Endothelial cell of umbilical vein (primary cell): Measurements from ENCODE around the gene BORCS6. TPM values are rescaled to one million over a fixed set of nuclear protein-coding genes. Genes with fewer than 3 reads are reported as not detected.
A peak's percentile ranks its signal among the peaks of the same experiment; 100 is the strongest.

Experiments used
- BruUV-seq: library from RNA; stranded (reverse); fragments of 400-500 nt; replicated peaks from 2 replicates; lab custom pipeline; 2021; lab: Mats Ljungman, UMichigan
- CTCF ChIA-PET: fragments of 300-600, 350-600 bp; sonication (Branson Sonifier 250); formaldehyde crosslinking; loops from one replicate; lab custom pipeline; 2021; ENCODE audit warnings: antibody characterized with exemption, inconsistent platforms; lab: Charles Lee
- POLR2A ChIA-PET: fragments of 300-600, 350-600 bp; sonication (Branson Sonifier 250); formaldehyde crosslinking; loops from one replicate; lab custom pipeline; 2021; ENCODE audit warnings: antibody characterized with exemption, inconsistent platforms; lab: Charles Lee
- DNase-seq: peaks from one replicate; pipeline ENCODE4 v3.0.0-alpha.2; 2011; ENCODE audit warnings: low read depth, low spot score
- FAIRE-seq: peaks from 2 replicates; lab custom pipeline; 2011; peaks lifted over from hg19 to GRCh38; lab: Jason Lieb, UNC
- H2AFZ ChIP-seq: 2 replicates; pipeline ENCODE4 v1.6.0; 2012; ENCODE audit warnings: low read depth, low read length, control low read depth, inconsistent platforms
- H3K27ac ChIP-seq: 2 replicates; pipeline ENCODE4 v1.5.1; 2011; ENCODE audit warnings: low read depth, mild to moderate bottlenecking, control low read depth, low read length, moderate library complexity; ENCODE audit not compliant: insufficient read depth
- H3K27me3 ChIP-seq, 2 experiments: 2 replicates each; pipeline versions ENCODE4 v1.6.0 to v1.6.1; 2011; ENCODE audit warnings: low read length in 2 of 2, mixed read lengths in 1 of 2; ENCODE audit not compliant: control insufficient read depth in 2 of 2, insufficient read depth in 2 of 2
- H3K36me3 ChIP-seq, 2 experiments: 2 replicates in 1 of 2; 3 replicates in 1 of 2; pipeline ENCODE4 v1.5.1; 2011; ENCODE audit warnings: low read length in 2 of 2, mild to moderate bottlenecking in 1 of 2, moderate library complexity in 1 of 2; ENCODE audit not compliant: control insufficient read depth in 2 of 2, insufficient read depth in 2 of 2; ENCODE audit errors: extremely low read depth in 1 of 2
- H3K4me1 ChIP-seq: 3 replicates; pipeline ENCODE4 v1.5.1; 2011; ENCODE audit warnings: mild to moderate bottlenecking, low read length; ENCODE audit not compliant: control insufficient read depth, insufficient read depth; ENCODE audit errors: extremely low read depth
- H3K4me2 ChIP-seq: 2 replicates; pipeline ENCODE4 v1.6.1; 2011; ENCODE audit warnings: low read length, control low read depth, mixed read lengths; ENCODE audit not compliant: insufficient read depth
- H3K4me3 ChIP-seq, 3 experiments: fragments of 200-600 bp in 1 of 3; sonication (generic), shearing (Covaris generic) in 1 of 3; replicated peaks in 1 of 3; 2 replicates each; pipeline ENCODE4 v1.5.1; 2011 to 2016; ENCODE audit warnings: control low read depth in 3 of 3, low read length in 3 of 3, mild to moderate bottlenecking in 2 of 3, inconsistent platforms in 1 of 3, low read depth in 1 of 3, moderate library complexity in 1 of 3; ENCODE audit not compliant: insufficient read depth in 1 of 3
- H3K79me2 ChIP-seq: 2 replicates; pipeline ENCODE4 v1.6.0; 2012; ENCODE audit warnings: low read length, inconsistent platforms; ENCODE audit not compliant: control insufficient read depth, insufficient read depth
- H3K9ac ChIP-seq: replicated peaks from 2 replicates; pipeline ENCODE3; 2011; ENCODE audit warnings: low read length, control low read depth; ENCODE audit not compliant: insufficient read depth; ENCODE audit errors: extremely low read depth
- H3K9me1 ChIP-seq: replicated peaks from 3 replicates; pipeline ENCODE4 v1.6.0; 2011; ENCODE audit warnings: mild to moderate bottlenecking, low read length; ENCODE audit not compliant: control insufficient read depth, insufficient read depth; ENCODE audit errors: extremely low read depth
- H3K9me3 ChIP-seq: replicated peaks from 2 replicates; pipeline ENCODE4 v1.5.1; 2012; ENCODE audit warnings: low read length, inconsistent platforms; ENCODE audit not compliant: control insufficient read depth, insufficient read depth
- H4K20me1 ChIP-seq: replicated peaks from 2 replicates; pipeline ENCODE3; 2011; ENCODE audit warnings: mild to moderate bottlenecking, low read length; ENCODE audit not compliant: control insufficient read depth, insufficient read depth; ENCODE audit errors: extremely low read depth
- EZH2 ChIP-seq: IDR thresholded peaks from 2 replicates; pipeline ENCODE4 v1.6.1; 2012; ENCODE audit warnings: borderline replicate concordance, low read depth, mild to moderate bottlenecking, moderate library complexity, low read length, inconsistent platforms; ENCODE audit not compliant: severe bottlenecking
- MYC ChIP-seq: IDR thresholded peaks from one replicate; pipeline ENCODE4 v1.6.1; 2011; ENCODE audit warnings: mild to moderate bottlenecking, low read depth, low read length
- POLR2A ChIP-seq: IDR thresholded peaks from 2 replicates; pipeline ENCODE4 v1.6.1; 2012; ENCODE audit warnings: low read depth, mild to moderate bottlenecking, control low read depth, low read length
- POLR2AphosphoS5 ChIP-seq: IDR thresholded peaks from 2 replicates; pipeline ENCODE4 v1.6.1; 2012; ENCODE audit warnings: low read depth, mild to moderate bottlenecking, control low read depth, low read length, moderate library complexity; ENCODE audit not compliant: insufficient read depth
- dilution Hi-C: fragments of 300-500 bp; cut with MboI; formaldehyde crosslinking; loops from one replicate; pipeline ENCODE4 v1.15.0; 2019; ENCODE audit warnings: low sequenced_read_pairs; ENCODE audit not compliant: extremely low pct_ligation_motif_present
- intact Hi-C: fragments of 100-400 bp; cut with micrococcal nuclease; formaldehyde crosslinking; loops from one replicate; pipeline ENCODE4 v1.10.0; 2022
- polyA plus RNA-seq, 4 experiments: library from polyadenylated mRNA; depleted of rRNA in 3 of 4; stranded (reverse) in 3 of 4; unstranded in 1 of 4; fragments of >200 nt; gene quantifications; 2 replicates each; pipeline versions ENCODE4 v1.2.1 to v1.2.3, GENCODE V29; 2011 to 2012; ENCODE audit warnings: missing spikeins in 1 of 4
- total RNA-seq: library from RNA; stranded (reverse); gene quantifications from 2 replicates; pipeline ENCODE4 v1.2.3, GENCODE V29; 2021

The BORCS6 gene
- total and polyA plus RNA-seq, 2 donors (not counting 3 experiments of a cell fraction or from before 2014, with no cell fraction given): 8.0 to 9.0 TPM

DNA sequence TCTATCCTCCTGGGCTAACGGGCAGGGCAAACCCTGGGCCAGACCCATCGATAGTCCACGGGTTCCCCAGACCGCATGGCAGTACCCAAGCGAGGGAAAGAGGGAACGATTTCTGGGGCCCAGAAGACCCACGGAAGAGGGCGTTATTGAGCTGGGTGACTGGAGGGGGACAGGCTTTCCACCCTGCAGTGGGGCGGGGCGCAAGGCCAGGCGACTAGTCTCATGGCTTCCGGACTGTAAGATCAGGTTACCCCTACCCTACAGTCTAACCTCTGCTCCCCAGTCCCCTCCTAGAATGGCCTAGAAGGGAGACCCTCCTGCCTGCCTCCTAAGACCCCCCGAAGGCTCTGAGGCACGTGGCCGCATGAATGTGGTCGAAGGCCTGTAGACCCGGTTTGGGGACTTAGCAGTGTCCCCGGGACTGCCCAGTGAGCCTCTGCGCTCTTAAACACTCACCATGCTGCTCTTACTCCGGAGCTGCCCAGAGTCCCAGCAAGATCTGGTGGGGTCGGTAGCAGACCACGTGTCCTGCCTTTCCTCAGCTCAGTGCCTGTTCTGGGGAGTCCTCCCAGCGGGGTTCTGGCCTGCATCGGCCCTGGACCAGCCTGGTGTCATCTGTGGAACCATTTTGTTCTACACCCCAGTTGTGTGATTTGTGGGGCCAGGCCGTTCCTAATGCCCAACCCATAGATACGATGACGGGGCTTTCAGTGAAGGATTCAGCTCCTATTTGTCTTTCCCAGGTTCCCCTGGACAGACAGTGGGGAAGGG lies 33.6 kb upstream of the BORCS6 start:
- Histone ChIP-seq H3K4me1 (peaks cover 9% of the 10 kb centered on the region), H3K27ac (peak overlapping the region; percentile 90), H3K9me1 (no peaks in the 10 kb centered on the region), H3K4me2 (peak overlapping the region; percentile 60), H3K9ac (peak overlapping the region; percentile 66), H3K79me2 (no peaks in the 10 kb centered on the region), H2AFZ (peak overlapping the region; percentile 57), H3K9me3 (no peaks in the 10 kb centered on the region), H3K27me3 (no peaks in the 10 kb centered on the region), H3K4me3 (peak overlapping the region in 2 of 3 experiments; percentile 41 to 58), H3K36me3 (peaks cover 0 to 8% of the 10 kb centered on the region in 2 experiments), H4K20me1 (no peaks in the 10 kb centered on the region)
- TF ChIP-seq POLR2A: no peak
- TF ChIP-seq MYC: no peak
- BruUV-seq: TSS peak; percentile 19
- ChIA-PET CTCF (interaction anchor here (1.0 to 3.4 kb wide), 8 partner anchors 15 to 163 kb away, joined by 3 to 34 read pairs (median 4); partner anchors contain the start of genes BORCS6 and CTC1), POLR2A (interaction anchor here (0.9 to 1.1 kb wide), 3 partner anchors 25 to 50 kb away, joined by 4 to 6 read pairs (median 5); no protein-coding TSS in a partner anchor)
- FAIRE-seq: no peak
- DNase-seq: no peak
- intact Hi-C loops (no loop called here), dilution Hi-C loops (no loop called here)

DNA sequence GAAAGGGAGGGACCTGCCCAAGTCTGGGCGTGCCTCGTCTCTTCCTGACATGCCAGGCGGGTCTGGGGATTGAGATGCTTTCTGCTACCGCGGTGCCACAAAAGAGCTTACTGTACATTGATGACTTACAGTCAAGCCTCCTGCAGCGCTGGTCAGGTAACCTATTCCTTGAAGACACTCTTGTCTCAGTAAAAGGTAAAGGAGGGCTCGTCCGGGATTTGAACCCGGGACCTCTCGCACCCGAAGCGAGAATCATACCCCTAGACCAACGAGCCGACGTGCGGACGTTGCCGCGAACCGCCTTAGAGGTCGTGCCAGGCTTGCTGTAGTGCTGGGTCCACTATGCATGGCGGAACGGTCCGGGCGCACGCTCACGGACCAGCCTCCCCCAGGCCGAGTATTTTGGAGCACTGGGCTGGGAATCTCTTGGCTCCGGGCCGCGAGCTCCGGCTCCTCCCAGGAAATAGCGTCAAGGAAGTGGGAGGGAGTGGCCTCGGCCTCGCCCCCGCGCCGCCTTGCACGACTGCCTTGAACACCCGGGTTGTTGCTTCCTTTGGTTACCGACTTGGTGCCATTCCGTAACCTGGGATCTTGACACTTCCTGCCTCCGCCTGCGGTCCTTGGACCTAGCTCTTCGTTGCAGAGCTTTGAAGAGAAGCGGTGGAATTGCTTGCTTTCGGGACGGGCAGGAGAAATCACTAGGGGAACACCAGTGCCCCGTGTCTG lies 32.8 kb upstream of the BORCS6 start:
- BruUV-seq: TSS peak; percentile 28
- FAIRE-seq (no peak), DNase-seq (peak; percentile 95)
- H3K79me2 ChIP-seq: no peaks in the 10 kb centered on the region
- ChIA-PET POLR2A (interaction anchor here (0.9 to 2.7 kb wide), 6 partner anchors 12 to 50 kb away, joined by 3 to 14 read pairs (median 7); partner anchors contain the start of genes AURKB and BORCS6), CTCF (interaction anchor here (1.0 to 3.4 kb wide), 9 partner anchors 14 to 163 kb away, joined by 3 to 34 read pairs (median 6); partner anchors contain the start of genes BORCS6 and CTC1)
- H3K9me1 ChIP-seq: no peaks in the 10 kb centered on the region
- no peaks in the 10 kb centered on the region for H3K27me3 ChIP-seq
- dilution Hi-C loops: no loop called here
- H3K4me3 ChIP-seq: peak overlapping the region in 2 of 3 experiments; percentile 41 to 66
- H3K9me3 ChIP-seq: no peaks in the 10 kb centered on the region
- peak overlapping the region; percentile 60 for H3K4me2 ChIP-seq
- peaks cover 9% of the 10 kb centered on the region for H3K4me1 ChIP-seq
- H3K36me3 ChIP-seq: peaks cover 0 to 3% of the 10 kb centered on the region in 2 experiments
- H4K20me1 ChIP-seq: no peaks in the 10 kb centered on the region
- intact Hi-C loops: loop anchor here (1.0 kb wide), 3 partner anchors 35 to 102 kb away; no protein-coding TSS in a partner anchor
- H3K27ac ChIP-seq: peak overlapping the region; percentile 90
- peak overlapping the region; percentile 57 for H2AFZ ChIP-seq
- H3K9ac ChIP-seq: peak overlapping the region; percentile 85
- TF ChIP-seq POLR2A: peak; percentile 65
- TF ChIP-seq EZH2: no peak
- TF ChIP-seq POLR2AphosphoS5: peak; percentile 80
